ENCODE measurements around the gene FAM222B.
"Not testable (repeated sequence)": the region's sequence is repeated elsewhere in the genome, so short reads cannot be mapped to it uniquely, and the experiment has no call there.

The FAM222B gene

DNA sequence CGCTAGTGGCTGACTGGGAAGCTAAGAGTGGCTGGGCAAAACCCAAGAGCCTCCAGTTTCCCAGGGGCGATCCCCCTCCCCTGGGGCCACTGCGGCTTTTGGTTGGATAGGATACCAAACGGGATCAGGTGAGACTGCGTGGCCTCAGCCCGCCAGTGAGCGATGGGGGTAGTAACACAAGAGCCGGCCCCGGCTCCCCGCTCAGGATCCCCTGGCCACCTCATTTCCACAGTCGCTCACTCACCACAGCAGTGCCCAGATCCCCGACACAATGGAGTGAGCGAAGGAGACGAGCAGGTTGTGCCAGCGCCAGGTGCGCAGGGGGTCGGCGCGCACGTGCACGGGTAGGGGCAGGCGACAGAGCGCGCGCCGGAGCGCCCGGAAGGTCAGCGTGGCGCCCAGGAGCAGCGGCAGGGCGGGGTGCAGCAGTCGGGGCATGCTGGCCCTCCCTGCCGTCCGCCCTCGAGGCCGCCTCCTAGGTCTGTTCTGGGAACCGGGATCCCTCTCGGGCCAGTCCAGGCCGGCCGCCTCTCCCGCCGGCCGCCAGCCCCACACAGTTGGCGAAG lies 116.8 kb downstream of the FAM222B start:
- DNase-seq, result no peak

DNA sequence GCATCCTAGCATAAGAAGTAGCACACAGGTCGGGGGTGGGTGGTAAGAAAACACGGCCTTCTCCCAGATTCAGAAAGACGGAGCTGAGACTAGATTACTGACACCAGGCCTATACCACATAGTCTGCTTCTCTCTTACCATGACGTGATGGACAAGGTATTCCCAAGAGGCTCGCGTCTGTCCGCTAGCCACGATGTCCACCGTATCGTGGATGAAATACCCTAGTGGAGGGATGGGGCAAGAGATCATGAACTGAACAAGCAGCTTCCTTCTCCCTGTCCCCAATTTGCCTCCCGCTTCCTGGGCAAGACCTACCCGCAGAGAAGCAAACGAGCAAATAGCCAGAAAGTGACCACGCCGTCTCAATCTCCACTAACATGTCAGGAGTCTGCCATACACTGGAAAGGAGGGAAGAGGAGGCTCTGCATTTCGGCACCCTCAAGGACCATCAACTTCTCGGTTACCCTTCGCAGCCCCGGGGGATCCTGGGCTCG lies 117.4 kb downstream of the FAM222B start:
- no peak for DNase-seq

DNA sequence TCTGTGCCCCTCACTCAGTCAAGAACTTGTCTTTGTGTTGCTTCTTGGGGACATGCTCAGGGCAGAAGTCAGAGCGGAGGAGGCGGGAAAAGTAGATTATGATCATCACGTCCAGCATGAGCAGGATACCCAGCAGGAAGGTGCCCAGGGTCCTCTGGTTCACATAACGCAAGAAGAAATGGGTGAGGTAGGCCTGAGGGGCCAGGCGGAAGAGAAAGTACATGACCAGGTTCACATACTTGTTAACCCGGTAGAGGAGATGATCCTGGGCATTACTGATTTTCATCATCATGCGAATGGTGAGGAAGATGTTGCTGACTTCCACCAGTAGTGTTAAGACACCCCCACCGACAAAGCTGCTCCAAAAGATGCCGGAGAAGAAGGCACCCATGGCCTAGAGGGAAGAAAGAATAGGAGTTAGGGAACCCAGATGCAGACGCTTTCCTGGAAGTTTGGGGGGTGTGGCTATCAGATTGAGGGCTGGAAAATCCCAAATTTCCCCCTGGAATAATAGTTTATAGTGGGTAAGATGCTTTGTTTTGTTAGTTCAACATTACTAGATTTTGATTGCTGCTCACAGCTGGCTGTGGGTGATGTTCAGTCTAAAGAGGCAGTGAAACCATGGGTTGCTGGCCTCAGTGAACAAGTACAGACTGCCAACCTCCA lies 118.0 kb downstream of the FAM222B start:
- no peak for DNase-seq

DNA sequence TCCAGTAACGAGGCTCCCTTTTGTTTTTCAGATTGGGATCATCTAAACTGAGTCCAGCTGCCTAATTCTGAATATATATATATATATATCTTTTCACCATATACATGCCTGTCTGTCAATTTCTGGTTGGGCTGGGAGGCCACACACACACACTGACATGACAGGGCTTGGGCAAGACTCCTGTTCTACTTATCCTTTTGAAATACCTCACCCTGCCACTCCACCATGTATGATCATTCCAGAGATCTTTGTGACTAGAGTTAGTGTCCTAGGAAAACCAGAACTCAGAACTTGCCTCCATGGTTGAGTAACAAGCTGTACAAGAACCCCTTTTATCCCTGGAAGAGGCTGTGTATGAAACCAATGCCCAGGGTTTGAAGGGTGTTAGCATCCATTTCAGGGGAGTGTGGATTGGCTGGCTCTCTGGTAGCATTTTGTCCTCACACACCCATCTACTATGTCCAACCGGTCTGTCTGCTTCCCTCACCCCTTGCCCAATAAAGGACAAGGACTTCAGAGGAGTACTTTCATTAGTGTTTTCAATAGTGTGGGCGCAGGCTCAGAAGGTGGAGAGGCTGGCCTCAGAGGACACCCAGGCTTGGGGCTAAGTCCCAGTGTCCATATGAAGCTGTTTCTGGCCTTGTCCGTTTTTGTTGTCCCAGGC lies 118.6 kb downstream of the FAM222B start:
- not testable (repeated sequence) for DNase-seq

DNA sequence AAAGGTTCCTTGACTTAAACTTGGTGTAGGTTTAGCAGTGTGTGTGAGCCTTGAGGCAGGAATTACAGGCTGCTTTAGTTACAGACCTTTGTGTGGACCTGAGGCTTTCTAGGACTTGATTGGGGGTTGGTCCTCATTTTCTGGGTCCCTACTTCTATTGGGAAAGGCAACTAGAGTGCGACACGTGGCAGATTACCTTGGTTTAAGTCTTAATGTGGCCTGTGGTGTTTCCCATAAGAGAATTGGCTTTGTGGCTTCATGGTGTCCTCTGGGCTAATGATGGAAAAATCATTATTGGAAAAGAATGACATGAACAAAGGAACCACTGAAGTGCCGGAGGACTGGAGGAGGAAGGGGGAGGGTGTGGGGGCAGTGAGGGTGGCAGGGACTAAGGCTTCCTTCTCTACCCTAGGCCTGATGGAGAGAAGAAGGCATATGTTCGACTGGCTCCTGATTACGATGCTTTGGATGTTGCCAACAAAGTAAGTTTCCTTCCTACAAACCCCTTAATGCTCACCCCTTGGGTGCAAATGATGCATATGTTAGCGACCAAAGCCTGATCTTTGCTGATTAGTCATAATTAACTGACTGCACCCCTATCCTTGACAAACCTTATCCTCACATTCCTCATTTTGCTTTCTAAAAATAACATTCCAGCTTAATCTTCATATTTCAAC lies 119.3 kb downstream of the FAM222B start:
- no peak for DNase-seq

DNA sequence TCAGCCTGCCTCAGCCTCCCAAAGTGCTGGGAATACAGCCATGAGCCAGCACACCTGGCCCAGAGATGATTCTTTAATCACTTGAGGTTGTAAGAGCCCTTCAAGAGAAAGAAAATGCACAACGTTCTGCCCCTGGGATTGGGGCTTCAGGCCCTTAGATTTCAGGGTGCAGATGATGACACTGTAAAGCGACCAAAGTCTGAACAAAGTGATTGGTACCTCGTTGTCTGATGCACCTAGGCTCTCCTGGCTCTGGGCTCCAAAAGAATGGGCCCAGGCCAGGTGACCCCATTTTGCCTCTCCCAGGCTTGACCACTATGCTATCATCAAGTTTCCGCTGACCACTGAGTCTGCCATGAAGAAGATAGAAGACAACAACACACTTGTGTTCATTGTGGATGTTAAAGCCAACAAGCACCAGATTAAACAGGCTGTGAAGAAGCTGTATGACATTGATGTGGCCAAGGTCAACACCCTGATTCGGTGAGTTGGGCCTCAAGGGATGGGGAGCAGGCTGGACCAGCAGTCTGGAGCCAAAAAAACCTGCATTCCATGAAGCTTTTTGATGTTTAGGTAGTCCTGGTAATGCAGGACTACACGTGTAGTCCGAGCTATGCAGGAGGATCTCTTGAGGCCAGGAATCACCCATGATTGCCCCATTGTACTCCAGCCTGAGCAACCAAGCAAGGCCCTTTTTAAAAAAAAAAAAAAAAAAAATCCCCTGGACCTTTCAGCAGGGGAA lies 120.0 kb downstream of the FAM222B start:
- no peak for DNase-seq

DNA sequence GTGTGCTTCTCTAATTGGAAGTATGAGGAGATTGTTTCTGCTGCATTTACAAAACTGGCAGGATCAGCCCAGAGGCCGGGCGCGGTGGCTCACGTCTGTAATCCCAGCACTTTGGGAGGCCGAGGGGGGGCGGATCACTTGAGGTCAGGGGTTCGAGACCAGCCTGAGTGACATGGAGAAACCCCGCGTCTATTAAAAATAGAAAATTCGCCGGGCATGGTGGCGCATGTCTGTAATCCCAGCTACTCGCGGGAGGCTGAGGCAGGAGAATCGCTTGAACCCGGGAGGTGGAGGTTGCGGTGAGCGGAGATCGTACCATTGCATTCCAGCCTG lies 121.6 kb downstream of the FAM222B start:
- DNase-seq, result not testable (repeated sequence)

DNA sequence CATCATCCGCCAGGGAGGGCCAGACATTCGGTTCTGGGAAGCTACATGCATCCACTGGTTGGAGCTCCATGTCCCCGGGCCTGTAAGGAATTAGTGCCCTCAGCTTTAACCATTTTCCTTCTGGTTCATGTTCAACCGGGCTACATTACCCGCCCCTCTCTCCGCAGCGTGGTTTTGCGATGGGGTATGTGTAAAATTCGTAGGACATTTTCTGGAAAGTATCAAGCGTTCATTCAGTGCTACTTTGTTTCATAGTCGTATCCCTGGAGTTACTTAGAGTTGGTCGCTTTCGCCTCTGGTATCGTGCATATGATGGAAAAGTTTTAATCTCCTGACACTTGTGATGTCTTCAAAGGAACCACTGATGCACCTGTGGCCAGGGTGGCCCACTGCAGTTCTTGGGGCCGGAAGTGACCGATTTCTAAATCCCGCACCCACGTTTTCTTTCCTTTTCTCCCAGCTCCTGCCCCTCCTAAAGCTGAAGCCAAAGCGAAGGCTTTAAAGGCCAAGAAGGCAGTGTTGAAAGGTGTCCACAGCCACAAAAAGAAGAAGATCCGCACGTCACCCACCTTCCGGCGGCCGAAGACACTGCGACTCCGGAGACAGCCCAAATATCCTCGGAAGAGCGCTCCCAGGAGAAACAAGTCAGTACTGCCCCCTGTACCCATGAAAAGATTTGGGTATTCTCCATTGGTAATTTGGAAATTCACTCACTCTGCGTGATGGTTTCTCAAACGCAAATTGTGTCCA lies 122.2 kb downstream of the FAM222B start:
- peak in 1 of 2 donors; percentile 44 for DNase-seq

DNA sequence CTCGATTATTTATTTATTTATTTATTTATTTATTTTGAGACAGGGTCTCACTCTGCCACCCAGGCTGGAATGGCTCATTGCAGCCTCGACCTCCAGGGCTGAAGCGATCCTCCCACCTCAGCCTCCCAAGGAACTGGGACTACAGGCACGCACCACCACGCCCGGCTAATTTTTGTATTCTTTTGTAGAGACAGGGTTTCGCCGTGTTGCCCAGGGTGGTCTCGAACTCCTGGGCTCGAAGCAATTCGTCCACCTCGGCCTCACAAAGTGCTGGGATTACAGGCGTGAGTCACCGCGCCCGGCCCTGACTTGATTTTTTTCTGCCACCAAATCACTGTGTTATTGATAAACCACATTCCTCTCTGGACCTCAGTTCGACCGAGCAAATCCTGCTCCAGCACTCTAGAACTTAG lies 123.6 kb downstream of the FAM222B start:
- DNase-seq, result no peak

DNA sequence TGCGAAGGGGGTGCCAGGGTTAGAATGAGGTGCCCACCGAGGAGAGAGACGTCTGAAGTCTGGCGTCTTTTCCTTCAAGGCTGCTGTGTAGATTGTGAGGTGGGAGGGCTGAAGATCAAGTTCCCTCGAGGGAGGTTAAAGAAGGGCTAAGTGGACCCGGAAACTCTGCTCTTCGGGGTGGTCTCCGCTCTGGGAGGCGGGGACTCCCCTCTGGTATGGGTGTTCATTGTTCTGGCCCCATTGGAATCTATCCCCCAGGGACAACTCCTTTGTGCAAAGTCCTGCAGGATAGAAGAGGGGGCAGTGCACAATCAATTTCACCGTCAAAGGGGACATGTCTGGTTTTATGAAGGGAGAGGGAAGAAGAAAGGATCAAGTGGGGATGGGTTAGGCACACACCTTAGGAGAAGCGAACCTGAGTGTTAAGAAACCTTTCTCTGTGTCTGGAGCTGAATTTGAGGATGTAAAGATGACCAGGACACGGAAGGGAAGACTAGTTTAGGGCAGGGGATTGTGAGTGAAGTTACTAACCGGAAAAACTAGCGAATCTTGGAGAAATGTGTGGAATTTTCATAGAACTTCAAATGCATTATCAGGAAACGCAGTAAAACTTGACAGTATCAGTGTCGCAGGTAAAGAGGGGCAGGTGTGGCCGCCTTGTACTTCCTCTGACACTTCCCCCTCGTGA lies 124.1 kb downstream of the FAM222B start:
- DNase-seq, result no peak

DNA sequence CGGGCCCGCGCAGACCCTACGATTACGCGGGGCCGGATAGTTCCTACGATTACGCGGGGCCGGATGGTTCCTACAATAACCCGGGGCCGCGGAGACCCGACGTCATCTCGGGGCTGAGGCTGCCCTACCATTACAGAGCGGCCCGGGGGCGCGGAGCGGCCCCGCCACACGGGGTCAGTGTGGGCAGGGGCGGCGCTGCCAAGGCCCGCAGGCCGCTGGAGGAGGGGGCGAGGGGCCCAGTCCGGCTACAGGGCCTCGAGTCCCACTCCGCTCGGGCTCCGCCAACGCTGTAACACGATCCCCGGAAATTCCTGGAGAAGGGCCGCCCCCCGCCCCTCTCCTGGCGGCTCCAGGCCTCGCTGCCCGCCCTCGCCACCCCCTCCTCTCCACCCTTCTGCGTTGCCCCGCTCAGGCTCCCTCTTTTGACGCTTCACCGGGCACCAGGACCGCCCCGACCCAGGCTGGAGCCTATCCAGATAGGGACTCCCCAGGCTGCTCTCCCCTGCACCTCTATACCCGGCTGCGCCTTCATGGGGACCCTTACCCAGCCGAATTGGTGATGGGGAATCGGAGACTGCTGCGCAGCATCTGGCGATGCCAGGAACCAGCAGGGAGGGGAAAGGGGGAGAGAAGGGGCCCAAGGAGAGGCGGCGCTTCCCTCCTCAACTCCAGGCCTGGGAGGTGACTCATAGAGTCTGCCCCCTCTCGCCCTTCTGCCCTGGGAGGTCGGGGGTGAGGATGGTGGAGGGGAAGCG lies 124.8 kb downstream of the FAM222B start, which contains the start of gene RAB34:
Gene RAB34 (minus strand): TSS at position 291 of the 755 bp plus-strand sequence. CDS start 602 bp downstream, outside the sequence.
- DNase-seq, result peak in 1 of 2 donors; percentile 21

DNA sequence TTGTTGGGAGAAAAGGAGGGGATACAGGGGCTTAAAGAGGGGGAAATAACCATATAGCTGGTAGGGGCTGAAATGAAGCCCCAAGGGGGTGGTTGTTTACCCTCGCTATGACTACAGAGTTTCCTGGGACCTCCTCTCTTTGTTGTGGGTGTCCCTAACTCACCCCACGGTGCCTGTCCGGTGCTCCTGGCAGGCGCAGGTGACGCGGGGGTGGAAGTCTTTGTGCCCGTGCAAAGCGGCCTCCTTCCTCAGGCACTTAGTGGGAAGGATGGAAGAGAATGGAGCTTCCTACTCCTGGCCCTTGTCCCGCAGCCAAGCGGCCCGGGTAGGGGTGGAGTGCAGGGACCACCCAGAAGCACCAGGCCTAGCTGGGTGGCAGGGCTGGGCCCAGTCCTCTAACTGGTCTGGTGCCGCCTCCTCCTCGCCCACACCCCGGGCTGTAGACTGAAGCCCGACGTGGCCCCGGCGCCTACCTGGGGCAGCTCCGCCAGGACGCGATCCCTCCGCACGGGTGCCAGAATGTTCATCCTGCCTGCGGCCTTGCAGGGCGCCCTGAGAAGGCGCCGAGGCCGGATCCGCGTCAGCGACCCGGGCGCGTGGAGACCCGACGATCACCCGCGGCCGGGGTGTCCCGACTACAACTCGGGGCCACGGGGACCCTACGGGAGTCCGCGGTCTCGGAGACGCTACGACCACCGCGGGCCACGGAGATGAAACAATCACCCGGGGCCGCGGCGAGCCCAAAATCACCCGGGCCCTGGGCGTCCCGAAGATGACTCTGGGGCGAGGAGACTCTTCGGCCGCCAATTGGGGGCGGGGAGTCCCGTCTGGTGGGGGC lies 125.6 kb downstream of the FAM222B start:
- DNase-seq, result no peak

DNA sequence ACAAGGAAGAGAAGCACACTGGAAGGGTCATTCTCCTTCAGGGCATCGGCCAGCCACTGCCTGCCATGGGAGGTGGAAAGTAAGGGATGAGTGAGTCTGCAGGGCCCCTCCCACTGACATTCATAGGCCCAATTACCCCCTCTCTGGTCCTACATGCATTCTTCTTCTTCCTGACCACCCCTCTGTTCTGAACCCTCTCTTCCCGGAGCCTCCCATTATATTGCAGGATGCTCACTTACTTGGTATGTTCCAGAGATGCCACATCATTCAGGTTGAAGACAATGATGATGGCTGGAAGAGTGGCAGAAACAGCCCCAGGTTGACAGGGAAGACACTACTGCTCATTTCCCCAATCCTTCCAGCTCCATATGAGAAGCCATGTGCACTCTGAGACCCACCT lies 127.4 kb downstream of the FAM222B start:
- no peak for DNase-seq

DNA sequence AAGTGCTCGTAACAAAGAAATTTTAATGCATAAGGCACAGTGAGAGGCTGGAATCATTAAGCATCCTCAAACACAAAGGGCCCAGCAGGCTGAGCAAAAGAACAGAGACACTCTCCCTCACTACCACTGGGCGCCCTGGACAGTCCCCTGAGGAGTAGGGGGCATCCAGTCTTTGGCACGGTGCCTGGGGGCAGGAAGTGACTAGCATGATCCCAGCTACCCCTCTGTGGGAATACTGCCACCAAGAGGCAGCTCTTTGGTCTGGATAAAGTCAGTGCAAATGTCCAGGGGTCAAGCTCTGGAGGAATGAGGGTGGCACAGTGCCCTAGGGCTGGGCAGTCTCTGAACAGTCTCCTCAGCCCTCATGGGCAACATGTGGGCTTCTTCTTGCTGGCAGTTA lies 128.3 kb downstream of the FAM222B start:
- DNase-seq, result no peak

DNA sequence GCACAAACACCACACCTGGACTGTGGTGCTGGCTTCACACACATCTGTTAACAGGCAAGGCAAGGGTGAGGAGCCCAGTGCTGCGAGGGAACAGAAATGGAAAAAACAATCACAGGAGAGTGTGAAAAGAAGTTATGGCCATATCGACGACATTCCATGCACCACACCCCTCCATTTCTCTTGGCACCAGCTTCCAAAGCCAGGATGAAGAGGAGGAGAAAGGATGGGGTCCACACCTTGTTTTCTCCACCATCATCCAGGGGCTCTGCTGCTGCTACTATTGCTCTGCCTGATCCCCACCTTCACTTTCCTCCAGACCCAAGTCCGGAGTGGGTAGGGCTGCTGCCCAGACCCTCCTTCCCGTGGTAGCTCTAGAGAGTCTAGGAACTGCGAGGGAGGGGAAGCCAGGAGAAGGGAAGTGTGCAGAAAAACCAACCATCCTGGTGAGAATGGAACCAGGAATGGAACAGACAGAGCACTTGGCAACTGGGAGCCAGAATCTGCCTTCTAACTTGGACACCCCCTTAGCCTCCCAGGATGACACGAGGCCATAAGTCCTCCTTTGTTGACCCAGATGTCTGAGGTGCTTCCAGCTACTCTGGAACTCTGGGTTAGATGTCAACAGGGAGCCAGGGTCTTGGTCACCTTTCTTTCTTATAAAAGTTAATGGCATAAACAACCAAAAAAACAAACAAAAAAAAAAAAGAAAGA lies 129.7 kb downstream of the FAM222B start:
- DNase-seq, result no peak

DNA sequence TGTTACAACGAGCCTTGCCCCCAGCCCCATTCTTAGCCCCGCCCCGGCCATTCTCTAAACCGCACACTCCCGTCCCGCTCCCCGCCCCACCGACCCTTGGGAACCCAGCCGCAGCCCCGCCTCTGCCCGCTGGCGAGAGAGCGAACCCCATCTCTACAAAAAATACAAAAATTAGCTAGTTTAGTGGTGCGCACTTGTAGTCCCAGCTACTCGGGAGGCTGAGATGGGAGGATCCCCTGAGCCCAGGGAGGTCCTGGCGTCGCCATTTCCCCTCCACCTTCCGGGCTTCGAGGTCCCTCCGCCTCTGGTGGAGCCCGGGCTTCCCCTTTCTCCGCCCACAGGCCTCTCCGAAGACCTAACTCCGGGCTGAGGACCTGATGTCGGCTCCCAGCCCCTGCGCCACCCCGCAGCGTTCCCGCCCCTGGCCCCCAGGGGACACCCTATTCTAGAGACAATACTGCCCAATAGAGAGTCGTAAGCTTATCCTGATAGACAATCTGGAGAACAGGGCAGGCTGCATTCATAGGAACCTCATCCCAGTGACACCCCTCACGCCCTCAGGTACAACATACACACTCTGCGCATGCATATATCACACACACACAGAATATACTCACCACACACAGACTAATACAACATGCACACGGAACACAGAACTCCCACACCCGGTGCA lies 130.4 kb downstream of the FAM222B start:
- DNase-seq, result peak; percentile 69 to 79

DNA sequence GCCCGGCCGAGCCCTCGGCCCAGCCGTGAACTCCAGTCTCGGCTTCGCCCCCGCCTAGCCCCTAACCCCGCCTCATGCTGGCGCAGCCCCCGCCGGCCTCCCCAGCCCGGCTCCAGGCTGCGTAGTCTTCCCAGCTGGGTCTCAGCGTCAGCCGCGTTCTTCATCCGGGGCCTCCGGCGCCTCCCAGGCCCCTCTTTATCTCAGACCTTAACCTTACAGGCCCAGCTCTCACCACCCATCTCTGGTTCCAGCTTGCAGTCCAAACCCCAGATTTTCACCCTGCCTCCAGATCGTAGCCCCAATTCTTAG lies 130.9 kb downstream of the FAM222B start, which contains the start of gene PROCA1:
Gene PROCA1 (minus strand): TSS at position 166 of the 309 bp plus-strand sequence. CDS start 228 bp downstream, outside the sequence.
- peak; percentile 30 to 48 for DNase-seq

Measured in CD4-positive, alpha-beta T cell treated with Interferon alpha-2 for 1 hour (primary cell).